Thyroid gland (tissue), 4 donors: ENCODE measurements around the gene RDX.

Experiments
- POLR2A ChIP-seq, 2 donors: fragments of 450-650 bp; IDR thresholded peaks; one replicate each; pipeline ENCODE4 v1.6.1; 2017; ENCODE audit warnings: antibody characterized with exemption in 2 of 2, mild to moderate bottlenecking in 2 of 2, moderate library complexity in 1 of 2
- TF ChIP-seq, protein P1 (sequence below), 6 experiments: fragments of 200-600 bp in 3 of 6; fragments of 450-650 bp in 3 of 6; sonication (generic) in 3 of 6; IDR thresholded peaks; one replicate each; pipeline ENCODE4 v1.5.1; 2016 to 2019; ENCODE audit warnings: antibody characterized with exemption in 6 of 6, mild to moderate bottlenecking in 2 of 6, inconsistent platforms in 1 of 6, moderate library complexity in 1 of 6

- TF ChIP-seq, protein P1, sequence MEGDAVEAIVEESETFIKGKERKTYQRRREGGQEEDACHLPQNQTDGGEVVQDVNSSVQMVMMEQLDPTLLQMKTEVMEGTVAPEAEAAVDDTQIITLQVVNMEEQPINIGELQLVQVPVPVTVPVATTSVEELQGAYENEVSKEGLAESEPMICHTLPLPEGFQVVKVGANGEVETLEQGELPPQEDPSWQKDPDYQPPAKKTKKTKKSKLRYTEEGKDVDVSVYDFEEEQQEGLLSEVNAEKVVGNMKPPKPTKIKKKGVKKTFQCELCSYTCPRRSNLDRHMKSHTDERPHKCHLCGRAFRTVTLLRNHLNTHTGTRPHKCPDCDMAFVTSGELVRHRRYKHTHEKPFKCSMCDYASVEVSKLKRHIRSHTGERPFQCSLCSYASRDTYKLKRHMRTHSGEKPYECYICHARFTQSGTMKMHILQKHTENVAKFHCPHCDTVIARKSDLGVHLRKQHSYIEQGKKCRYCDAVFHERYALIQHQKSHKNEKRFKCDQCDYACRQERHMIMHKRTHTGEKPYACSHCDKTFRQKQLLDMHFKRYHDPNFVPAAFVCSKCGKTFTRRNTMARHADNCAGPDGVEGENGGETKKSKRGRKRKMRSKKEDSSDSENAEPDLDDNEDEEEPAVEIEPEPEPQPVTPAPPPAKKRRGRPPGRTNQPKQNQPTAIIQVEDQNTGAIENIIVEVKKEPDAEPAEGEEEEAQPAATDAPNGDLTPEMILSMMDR (IDR thresholded peaks at IDR 0.05) = no peak
- no peak for TF ChIP-seq POLR2A (IDR thresholded peaks at IDR 0.05)
Measured at GRCh38 chr11:110250168-110250567, 46.2 kb downstream of the RDX start.
